Endothelial cell of umbilical vein (primary cell): ENCODE results near the gene FSTL4.

Experiments used
- CTCF ChIP-seq, 2 donors: IDR thresholded peaks; 1 replicate in 1 of 2; 2 replicates in 1 of 2; pipeline ENCODE4 v1.5.1; 2011; ENCODE audit warnings: low read length in 2 of 2, mild to moderate bottlenecking in 2 of 2, moderate library complexity in 2 of 2, control low read depth in 1 of 2, inconsistent platforms in 1 of 2, low read depth in 1 of 2; ENCODE audit not compliant: insufficient read depth in 1 of 2; ENCODE audit errors: extremely low read depth in 1 of 2
- EZH2 ChIP-seq: IDR thresholded peaks from 2 replicates; pipeline ENCODE4 v1.6.1; 2012; ENCODE audit warnings: borderline replicate concordance, low read depth, mild to moderate bottlenecking, moderate library complexity, low read length, inconsistent platforms; ENCODE audit not compliant: severe bottlenecking
- FOS ChIP-seq: IDR thresholded peaks from 2 replicates; pipeline ENCODE4 v1.6.1; 2011; ENCODE audit warnings: mild to moderate bottlenecking, low read length, moderate library complexity, borderline replicate concordance; ENCODE audit not compliant: insufficient read depth
- GATA2 ChIP-seq: IDR thresholded peaks from 2 replicates; pipeline ENCODE4 v1.7.0; 2011; ENCODE audit warnings: low read depth, mild to moderate bottlenecking, moderate library complexity, mixed read lengths, low read length; ENCODE audit not compliant: insufficient read length, insufficient read depth
- JUN ChIP-seq: IDR thresholded peaks from 2 replicates; pipeline ENCODE4 v1.6.1; 2011; ENCODE audit warnings: borderline replicate concordance, low read depth; ENCODE audit not compliant: insufficient read length, insufficient read depth
- MYC ChIP-seq: IDR thresholded peaks from one replicate; pipeline ENCODE4 v1.6.1; 2011; ENCODE audit warnings: mild to moderate bottlenecking, low read depth, low read length
- POLR2A ChIP-seq: IDR thresholded peaks from 2 replicates; pipeline ENCODE4 v1.6.1; 2012; ENCODE audit warnings: low read depth, mild to moderate bottlenecking, control low read depth, low read length
- POLR2AphosphoS5 ChIP-seq: IDR thresholded peaks from 2 replicates; pipeline ENCODE4 v1.6.1; 2012; ENCODE audit warnings: low read depth, mild to moderate bottlenecking, control low read depth, low read length, moderate library complexity; ENCODE audit not compliant: insufficient read depth

- no peak for TF ChIP-seq EZH2
- no peak for TF ChIP-seq CTCF (IDR thresholded peaks at IDR 0.05; ENCODE audit: extremely low read depth in 1 of 2, insufficient read depth in 1 of 2, low read depth in 1 of 2, low read length in 2 of 2)
- peak; percentile 36 for TF ChIP-seq POLR2A
- TF ChIP-seq POLR2AphosphoS5 = no peak
- no peak for TF ChIP-seq FOS
- TF ChIP-seq GATA2 = peak; percentile 81
- no peak for TF ChIP-seq JUN
- no peak for TF ChIP-seq MYC
Measured at GRCh38 chr5:133214153-133214820, 398.1 kb downstream of the FSTL4 start.
